Measurements from ENCODE around the gene SNAPIN.
"Not testable (repeated sequence)": the region's sequence is repeated elsewhere in the genome, so short reads cannot be mapped to it uniquely, and the experiment has no call there.

The SNAPIN gene

DNA sequence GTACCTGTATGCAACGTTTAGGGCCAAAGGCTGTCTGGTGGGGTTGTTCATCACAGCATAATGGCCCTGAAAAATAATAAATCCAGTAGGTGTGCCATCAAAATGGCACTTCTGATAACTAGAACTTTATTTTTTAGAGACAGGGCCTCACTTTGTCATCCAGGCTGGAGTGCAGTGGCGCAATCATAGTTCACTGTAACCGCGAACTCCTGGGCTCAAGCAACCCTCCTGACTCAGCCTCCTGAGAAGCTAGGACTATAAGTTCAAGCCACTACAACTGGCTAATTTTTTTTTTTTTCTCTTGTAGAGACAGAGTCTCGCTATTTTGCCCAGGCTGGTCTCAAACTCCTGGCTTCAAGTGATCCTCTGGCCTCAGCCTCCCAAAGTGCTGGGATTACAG lies 4.7 kb downstream of the SNAPIN start:
- Histone ChIP-seq H4K20me1 (ENCODE audit: insufficient read depth, low read length) (no peaks in the 10 kb centered on the region), H3K27me3 (replicated peaks; ENCODE audit: insufficient read depth, low read length) (no peaks in the 10 kb centered on the region), H3K4me1 (ENCODE audit: low read length) (0 out of 2 replicates have a peak, but pooled peaks cover 3% of the 10 kb centered on the region), H3K9me3 (replicated peaks; ENCODE audit: insufficient read depth, low read length) (no peaks in the 10 kb centered on the region), H3F3A (ENCODE audit: insufficient read depth, low read length) (peaks cover 42% of the 10 kb centered on the region), H3K9me2 (replicated peaks; ENCODE audit: insufficient read depth, low read length) (no peaks in the 10 kb centered on the region), H3K36me3 (replicated peaks; ENCODE audit: insufficient read depth, low read length) (peaks cover 47% of the 10 kb centered on the region), H3K79me2 (ENCODE audit: low read length) (peaks cover 44% of the 10 kb centered on the region), H3K4me2 (ENCODE audit: low read depth, low read length) (no peak overlapping the region), H3K9ac (ENCODE audit: low read length) (no peak overlapping the region), H3K27ac (ENCODE audit: low read length) (no peak overlapping the region), H3K4me3 (ENCODE audit: low read length) (no peak overlapping the region), H2AFZ (ENCODE audit: low read length) (no peak overlapping the region)
- DNase-seq = no peak
- TF ChIP-seq, protein P1, sequence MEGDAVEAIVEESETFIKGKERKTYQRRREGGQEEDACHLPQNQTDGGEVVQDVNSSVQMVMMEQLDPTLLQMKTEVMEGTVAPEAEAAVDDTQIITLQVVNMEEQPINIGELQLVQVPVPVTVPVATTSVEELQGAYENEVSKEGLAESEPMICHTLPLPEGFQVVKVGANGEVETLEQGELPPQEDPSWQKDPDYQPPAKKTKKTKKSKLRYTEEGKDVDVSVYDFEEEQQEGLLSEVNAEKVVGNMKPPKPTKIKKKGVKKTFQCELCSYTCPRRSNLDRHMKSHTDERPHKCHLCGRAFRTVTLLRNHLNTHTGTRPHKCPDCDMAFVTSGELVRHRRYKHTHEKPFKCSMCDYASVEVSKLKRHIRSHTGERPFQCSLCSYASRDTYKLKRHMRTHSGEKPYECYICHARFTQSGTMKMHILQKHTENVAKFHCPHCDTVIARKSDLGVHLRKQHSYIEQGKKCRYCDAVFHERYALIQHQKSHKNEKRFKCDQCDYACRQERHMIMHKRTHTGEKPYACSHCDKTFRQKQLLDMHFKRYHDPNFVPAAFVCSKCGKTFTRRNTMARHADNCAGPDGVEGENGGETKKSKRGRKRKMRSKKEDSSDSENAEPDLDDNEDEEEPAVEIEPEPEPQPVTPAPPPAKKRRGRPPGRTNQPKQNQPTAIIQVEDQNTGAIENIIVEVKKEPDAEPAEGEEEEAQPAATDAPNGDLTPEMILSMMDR (IDR thresholded peaks at IDR 0.05; ENCODE audit: low read length) = no peak
- no peak for TF ChIP-seq EZH2 (optimal IDR thresholded peaks at IDR 0.05; ENCODE audit: low read depth, low read length)
- no peak for TF ChIP-seq EZH2phosphoT487 (IDR thresholded peaks at IDR 0.05; ENCODE audit: low read length)

DNA sequence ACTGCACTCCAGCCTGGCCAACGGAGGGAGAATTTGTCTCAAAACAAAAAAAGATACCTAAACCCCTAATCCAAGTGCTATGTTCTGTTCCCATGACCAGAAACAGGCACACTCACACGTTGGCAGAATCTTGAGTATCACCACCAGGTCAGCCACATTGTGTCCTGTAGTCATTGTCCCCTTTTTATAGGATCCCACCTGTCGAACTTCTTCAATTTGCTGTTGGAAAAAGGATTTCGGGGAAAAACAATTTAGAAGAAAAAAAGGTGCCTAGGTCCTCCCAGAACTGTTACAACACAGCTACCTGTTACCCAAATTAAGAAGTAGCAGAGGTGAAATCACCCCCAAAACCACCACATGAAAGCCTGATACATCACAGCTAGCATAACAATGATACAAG lies 8.9 kb downstream of the SNAPIN start:
- Histone ChIP-seq H3K9me3 (replicated peaks; ENCODE audit: insufficient read depth, low read length) (no peaks in the 10 kb centered on the region), H3K27me3 (replicated peaks; ENCODE audit: insufficient read depth, low read length) (no peaks in the 10 kb centered on the region), H3K27ac (ENCODE audit: low read length) (no peak overlapping the region), H3K4me3 (ENCODE audit: low read length) (no peak overlapping the region), H3K4me2 (ENCODE audit: low read depth, low read length) (no peak overlapping the region), H3K79me2 (ENCODE audit: low read length) (peaks cover 57% of the 10 kb centered on the region), H3K9ac (ENCODE audit: low read length) (no peak overlapping the region), H3K4me1 (ENCODE audit: low read length) (peaks cover 8% of the 10 kb centered on the region), H3F3A (ENCODE audit: insufficient read depth, low read length) (peaks cover 45% of the 10 kb centered on the region), H4K20me1 (ENCODE audit: insufficient read depth, low read length) (no peaks in the 10 kb centered on the region), H3K36me3 (replicated peaks; ENCODE audit: insufficient read depth, low read length) (peaks cover 42% of the 10 kb centered on the region), H2AFZ (ENCODE audit: low read length) (no peak overlapping the region), H3K9me2 (replicated peaks; ENCODE audit: insufficient read depth, low read length) (no peaks in the 10 kb centered on the region)
- no peak for TF ChIP-seq EZH2phosphoT487 (IDR thresholded peaks at IDR 0.05; ENCODE audit: low read length)
- TF ChIP-seq, protein P1 (IDR thresholded peaks at IDR 0.05; ENCODE audit: low read length) = no peak
- TF ChIP-seq EZH2 (optimal IDR thresholded peaks at IDR 0.05; ENCODE audit: low read depth, low read length) = no peak
- DNase-seq = no peak

DNA sequence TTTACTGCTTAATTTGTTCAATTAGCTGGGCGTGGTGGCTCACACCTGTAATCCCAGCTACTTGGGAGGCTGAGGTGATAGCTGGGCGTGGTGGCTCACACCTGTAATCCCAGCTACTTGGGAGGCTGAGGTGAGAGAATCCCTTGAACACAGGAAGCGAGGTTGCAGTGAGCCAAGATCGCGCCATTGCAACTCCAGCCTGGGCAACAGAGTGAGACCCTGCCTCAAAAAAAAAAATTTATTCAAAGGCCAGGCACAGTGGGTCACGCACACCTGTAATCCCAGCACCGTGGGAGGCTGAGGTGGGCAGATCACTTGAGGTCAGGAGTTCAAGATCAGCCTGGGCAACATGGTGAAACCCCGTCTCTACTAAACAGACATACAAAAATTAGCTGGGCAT lies 10.2 kb downstream of the SNAPIN start:
- not testable (repeated sequence) for H3K9ac ChIP-seq (ENCODE audit: low read length); H3K4me3 ChIP-seq (ENCODE audit: low read length); H3K4me2 ChIP-seq (ENCODE audit: low read depth, low read length); DNase-seq; H2AFZ ChIP-seq (ENCODE audit: low read length); H3K9me2 ChIP-seq (replicated peaks; ENCODE audit: insufficient read depth, low read length); H4K20me1 ChIP-seq (ENCODE audit: insufficient read depth, low read length); H3K27me3 ChIP-seq (replicated peaks; ENCODE audit: insufficient read depth, low read length); H3K9me3 ChIP-seq (replicated peaks; ENCODE audit: insufficient read depth, low read length); H3K27ac ChIP-seq (ENCODE audit: low read length); H3K4me1 ChIP-seq (ENCODE audit: low read length)
- Histone ChIP-seq H3F3A (ENCODE audit: insufficient read depth, low read length) (peaks cover 33% of the 10 kb centered on the region), H3K79me2 (ENCODE audit: low read length) (peaks cover 51% of the 10 kb centered on the region), H3K36me3 (replicated peaks; ENCODE audit: insufficient read depth, low read length) (peaks cover 32% of the 10 kb centered on the region)

DNA sequence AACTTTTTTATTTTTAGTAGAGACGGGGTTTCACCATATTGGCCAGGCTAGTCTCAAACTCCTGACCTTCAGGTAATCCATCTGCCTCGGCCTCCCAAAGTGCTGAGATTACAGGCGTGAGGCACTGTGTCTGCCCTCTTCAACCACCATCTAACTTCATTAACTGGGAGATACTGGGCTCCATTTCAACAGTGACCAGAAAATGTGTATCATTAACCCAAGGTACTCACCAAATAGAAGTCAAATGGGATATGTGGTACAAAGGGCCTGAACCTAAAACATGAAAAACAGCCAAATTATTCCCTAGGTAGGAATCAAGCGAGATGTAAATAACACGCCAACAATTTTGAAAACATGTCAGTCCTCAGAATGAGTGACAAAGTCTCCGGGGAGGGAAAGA lies 11.1 kb downstream of the SNAPIN start:
- peaks cover 26% of the 10 kb centered on the region for H3F3A ChIP-seq (ENCODE audit: insufficient read depth, low read length)
- TF ChIP-seq, protein P1 (IDR thresholded peaks at IDR 0.05; ENCODE audit: low read length) = no peak
- TF ChIP-seq EZH2phosphoT487 (IDR thresholded peaks at IDR 0.05; ENCODE audit: low read length) (no peak), EZH2 (optimal IDR thresholded peaks at IDR 0.05; ENCODE audit: low read depth, low read length) (no peak)
- H3K9ac ChIP-seq (ENCODE audit: low read length) = peak overlapping the region; percentile 92; the same call in 1 of the 2 replicates
- H3K27me3 ChIP-seq (replicated peaks; ENCODE audit: insufficient read depth, low read length) = no peaks in the 10 kb centered on the region
- no peaks in the 10 kb centered on the region for H4K20me1 ChIP-seq (ENCODE audit: insufficient read depth, low read length)
- peaks cover 32% of the 10 kb centered on the region for H3K36me3 ChIP-seq (replicated peaks; ENCODE audit: insufficient read depth, low read length)
- DNase-seq = no peak
- peak overlapping the region; percentile 86 for H3K4me2 ChIP-seq (ENCODE audit: low read depth, low read length)
- H3K4me1 ChIP-seq (ENCODE audit: low read length) = peaks cover 8% of the 10 kb centered on the region
- H2AFZ ChIP-seq (ENCODE audit: low read length) = no peak overlapping the region
- no peaks in the 10 kb centered on the region for H3K9me2 ChIP-seq (replicated peaks; ENCODE audit: insufficient read depth, low read length)
- no peaks in the 10 kb centered on the region for H3K9me3 ChIP-seq (replicated peaks; ENCODE audit: insufficient read depth, low read length)
- H3K4me3 ChIP-seq (ENCODE audit: low read length) = peak overlapping the region; percentile 94
- H3K79me2 ChIP-seq (ENCODE audit: low read length) = peaks cover 48% of the 10 kb centered on the region
- no peak overlapping the region for H3K27ac ChIP-seq (ENCODE audit: low read length)

Measured in MM.1S (cell line).